Neural cell (in vitro differentiated cells): Measurements from ENCODE around the gene OSGEP. TPM values are rescaled to one million over a fixed set of nuclear protein-coding genes. Genes with fewer than 3 reads are reported as not detected.

Experiments
- H2AFZ ChIP-seq: fragments of 200-600, 300-800 bp; sonication (generic), shearing (Covaris generic); 2 replicates; pipeline ENCODE4 v1.6.0; 2014; ENCODE audit warnings: low read depth, mild to moderate bottlenecking, antibody characterized with exemption, low read length, moderate library complexity
- H3F3A ChIP-seq: fragments of 200-600 bp; shearing (Covaris generic); 2 replicates; pipeline ENCODE4 v1.6.1; 2016; ENCODE audit warnings: mild to moderate bottlenecking, moderate library complexity, mixed read lengths, antibody characterized with exemption, low read length; ENCODE audit not compliant: insufficient read depth, poor library complexity, severe bottlenecking
- H3K27ac ChIP-seq: fragments of 200-600, 300-800 bp; sonication (generic), shearing (Covaris generic); 2 replicates; pipeline ENCODE4 v1.5.1; 2014; ENCODE audit warnings: mild to moderate bottlenecking, low read length, moderate library complexity
- H3K27me3 ChIP-seq: fragments of 300-800, 200-600 bp; sonication (generic), shearing (Covaris generic); 2 replicates; pipeline ENCODE4 v1.6.0; 2014; ENCODE audit warnings: mild to moderate bottlenecking, low read depth, low read length, moderate library complexity; ENCODE audit not compliant: insufficient read depth
- H3K36me3 ChIP-seq: fragments of 300-800, 200-600 bp; sonication (generic), shearing (Covaris generic); 2 replicates; pipeline ENCODE4 v1.5.1; 2014; ENCODE audit warnings: mild to moderate bottlenecking, antibody characterized with exemption, low read length, moderate library complexity; ENCODE audit not compliant: insufficient read depth
- H3K4me2 ChIP-seq: fragments of 300-800, 200-600 bp; sonication (generic), shearing (Covaris generic); 2 replicates; pipeline ENCODE4 v1.6.0; 2014; ENCODE audit warnings: mild to moderate bottlenecking, low read length
- H3K4me3 ChIP-seq: fragments of 300-800, 200-600 bp; sonication (generic), shearing (Covaris generic); 2 replicates; pipeline ENCODE4 v1.5.1; 2014; ENCODE audit warnings: mild to moderate bottlenecking, low read length, moderate library complexity
- H3K79me2 ChIP-seq: fragments of 200-600 bp; shearing (Covaris generic); replicated peaks from 2 replicates; pipeline ENCODE4 v1.6.0; 2014; ENCODE audit warnings: mild to moderate bottlenecking, low read length, moderate library complexity; ENCODE audit not compliant: insufficient read depth
- H3K9ac ChIP-seq: fragments of 300-800, 200-600 bp; sonication (generic), shearing (Covaris generic); 2 replicates; pipeline ENCODE4 v1.6.1; 2016; ENCODE audit warnings: mild to moderate bottlenecking, low read length, mixed read lengths
- H3K9me2 ChIP-seq: fragments of 200-600 bp; shearing (Covaris generic); 2 replicates; pipeline ENCODE4 v1.6.1; 2016; ENCODE audit warnings: mild to moderate bottlenecking, low read length, mixed read lengths; ENCODE audit not compliant: insufficient read depth
- H3K9me3 ChIP-seq: fragments of 200-600, 300-800 bp; sonication (generic), shearing (Covaris generic); 2 replicates; pipeline ENCODE4 v1.6.1; 2016; ENCODE audit warnings: mild to moderate bottlenecking, mixed run types, low read length, moderate library complexity, mixed read lengths
- H4K20me1 ChIP-seq: fragments of 200-600 bp; shearing (Covaris generic); 2 replicates; pipeline ENCODE4 v1.6.1; 2016; ENCODE audit warnings: mild to moderate bottlenecking, mixed run types; ENCODE audit not compliant: insufficient read depth
- EP300 ChIP-seq: fragments of 450-650 bp; conservative IDR thresholded peaks from 2 replicates; pipeline ENCODE4 v1.6.1; 2014; ENCODE audit warnings: antibody characterized with exemption, mild to moderate bottlenecking, moderate library complexity; ENCODE audit not compliant: poor library complexity, severe bottlenecking
- EZH2 ChIP-seq: fragments of 200-600, 300-800 bp; shearing (Covaris generic), sonication (generic); IDR thresholded peaks from 2 replicates; pipeline ENCODE4 v1.6.1; 2014; ENCODE audit warnings: antibody characterized with exemption, low read length, borderline replicate concordance, mild to moderate bottlenecking; ENCODE audit not compliant: insufficient read depth, poor library complexity, severe bottlenecking
- MXI1 ChIP-seq: fragments of 450-650 bp; conservative IDR thresholded peaks from 2 replicates; pipeline ENCODE4 v1.6.1; 2014; ENCODE audit warnings: antibody characterized with exemption, mild to moderate bottlenecking; ENCODE audit not compliant: poor library complexity, severe bottlenecking
- POLR2AphosphoS5 ChIP-seq: IDR thresholded peaks from 2 replicates; pipeline ENCODE4 v1.6.1; 2012
- RAD21 ChIP-seq: fragments of 450-650 bp; conservative IDR thresholded peaks from 2 replicates; pipeline ENCODE4 v1.6.1; 2014; ENCODE audit warnings: antibody characterized with exemption, mild to moderate bottlenecking, moderate library complexity
- SMC3 ChIP-seq: fragments of 450-650 bp; conservative IDR thresholded peaks from 2 replicates; pipeline ENCODE4 v1.6.1; 2014; ENCODE audit warnings: antibody characterized with exemption, mild to moderate bottlenecking, moderate library complexity; ENCODE audit not compliant: poor library complexity
- TAF1 ChIP-seq: IDR thresholded peaks from 2 replicates; pipeline ENCODE4 v1.6.1; 2012; ENCODE audit warnings: low read depth
- polyA plus RNA-seq: library from polyadenylated mRNA; depleted of rRNA; stranded (reverse); fragments of >200 nt; gene quantifications from 2 replicates; pipeline ENCODE4 v1.2.3, GENCODE V29; 2014
- TF ChIP-seq, protein P1 (sequence below): IDR thresholded peaks from 2 replicates; pipeline ENCODE4 v1.6.1; 2012; ENCODE audit warnings: borderline replicate concordance
- TF ChIP-seq, protein P2 (sequence below): fragments of 450-650 bp; IDR thresholded peaks from 2 replicates; pipeline ENCODE4 v1.5.1; 2014; ENCODE audit warnings: antibody characterized with exemption, mild to moderate bottlenecking, moderate library complexity; ENCODE audit not compliant: poor library complexity, severe bottlenecking

The OSGEP gene
- polyA plus RNA-seq, 1 donor from 2014 or later: 264 TPM

DNA sequence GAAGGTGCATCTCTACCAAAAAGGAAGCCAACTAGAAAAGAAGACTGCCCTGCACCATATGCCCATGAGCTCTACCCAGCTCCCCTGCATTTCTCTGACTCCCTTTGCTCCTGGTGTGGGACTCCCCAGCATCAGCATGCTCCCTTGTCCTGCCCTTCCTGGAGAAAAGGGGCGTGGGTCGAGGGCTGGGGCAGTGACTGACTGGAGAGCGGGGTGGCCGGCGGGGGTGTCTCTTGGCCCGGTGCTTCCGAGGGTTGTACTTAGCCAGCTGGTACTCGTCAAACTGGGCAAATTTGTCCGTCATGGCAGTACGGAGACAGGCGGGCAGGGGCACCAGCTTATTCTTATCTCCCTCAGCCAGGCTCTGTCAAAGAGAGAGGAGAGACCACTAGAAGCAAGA is 51.1 kb downstream of the OSGEP start:
- Histone ChIP-seq H3F3A (no peaks in the 10 kb centered on the region), H3K79me2 (no peaks in the 10 kb centered on the region), H3K27me3 (no peaks in the 10 kb centered on the region), H3K4me3 (no peak overlapping the region), H3K9me2 (no peaks in the 10 kb centered on the region), H4K20me1 (no peaks in the 10 kb centered on the region), H3K9me3 (no peaks in the 10 kb centered on the region), H3K9ac (no peak overlapping the region), H2AFZ (no peak overlapping the region), H3K36me3 (no peaks in the 10 kb centered on the region), H3K27ac (no peak overlapping the region), H3K4me2 (no peak overlapping the region)
- TF ChIP-seq EP300: no peak
- TF ChIP-seq, protein P1, sequence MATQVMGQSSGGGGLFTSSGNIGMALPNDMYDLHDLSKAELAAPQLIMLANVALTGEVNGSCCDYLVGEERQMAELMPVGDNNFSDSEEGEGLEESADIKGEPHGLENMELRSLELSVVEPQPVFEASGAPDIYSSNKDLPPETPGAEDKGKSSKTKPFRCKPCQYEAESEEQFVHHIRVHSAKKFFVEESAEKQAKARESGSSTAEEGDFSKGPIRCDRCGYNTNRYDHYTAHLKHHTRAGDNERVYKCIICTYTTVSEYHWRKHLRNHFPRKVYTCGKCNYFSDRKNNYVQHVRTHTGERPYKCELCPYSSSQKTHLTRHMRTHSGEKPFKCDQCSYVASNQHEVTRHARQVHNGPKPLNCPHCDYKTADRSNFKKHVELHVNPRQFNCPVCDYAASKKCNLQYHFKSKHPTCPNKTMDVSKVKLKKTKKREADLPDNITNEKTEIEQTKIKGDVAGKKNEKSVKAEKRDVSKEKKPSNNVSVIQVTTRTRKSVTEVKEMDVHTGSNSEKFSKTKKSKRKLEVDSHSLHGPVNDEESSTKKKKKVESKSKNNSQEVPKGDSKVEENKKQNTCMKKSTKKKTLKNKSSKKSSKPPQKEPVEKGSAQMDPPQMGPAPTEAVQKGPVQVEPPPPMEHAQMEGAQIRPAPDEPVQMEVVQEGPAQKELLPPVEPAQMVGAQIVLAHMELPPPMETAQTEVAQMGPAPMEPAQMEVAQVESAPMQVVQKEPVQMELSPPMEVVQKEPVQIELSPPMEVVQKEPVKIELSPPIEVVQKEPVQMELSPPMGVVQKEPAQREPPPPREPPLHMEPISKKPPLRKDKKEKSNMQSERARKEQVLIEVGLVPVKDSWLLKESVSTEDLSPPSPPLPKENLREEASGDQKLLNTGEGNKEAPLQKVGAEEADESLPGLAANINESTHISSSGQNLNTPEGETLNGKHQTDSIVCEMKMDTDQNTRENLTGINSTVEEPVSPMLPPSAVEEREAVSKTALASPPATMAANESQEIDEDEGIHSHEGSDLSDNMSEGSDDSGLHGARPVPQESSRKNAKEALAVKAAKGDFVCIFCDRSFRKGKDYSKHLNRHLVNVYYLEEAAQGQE: no peak
- TF ChIP-seq SMC3: no peak

DNA sequence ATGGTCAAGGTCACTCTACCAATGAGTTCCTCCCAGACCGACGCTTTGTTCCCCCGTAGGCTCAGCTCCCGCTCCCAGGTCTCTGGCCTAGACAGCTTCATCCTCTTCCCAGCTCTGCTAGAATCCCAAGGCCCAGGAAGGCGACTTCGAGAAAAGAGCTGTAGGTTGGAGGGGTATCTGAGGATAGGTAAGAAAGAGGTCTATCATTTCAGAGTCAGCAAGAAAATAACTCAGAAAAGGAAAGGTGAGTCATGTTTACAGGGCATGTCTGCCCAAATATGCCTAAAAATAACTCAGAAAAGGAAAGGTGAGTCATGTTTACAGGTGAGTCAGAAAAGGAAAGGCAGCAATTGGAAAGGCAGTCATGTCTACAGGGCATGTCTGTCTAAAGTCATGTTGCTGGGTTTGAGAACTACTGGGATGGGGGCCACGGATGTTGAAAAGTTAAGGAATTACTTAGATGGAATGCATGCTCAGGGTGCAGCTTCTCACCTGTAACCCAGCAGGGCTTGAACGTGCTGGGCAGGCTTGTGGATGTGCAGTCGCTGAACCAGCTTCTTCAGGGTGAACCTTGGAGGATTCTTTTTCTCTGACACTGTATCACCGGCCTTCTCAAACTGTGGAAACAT is 53.5 kb downstream of the OSGEP start:
- H3K9ac ChIP-seq: no peak overlapping the region
- TF ChIP-seq, protein P2, sequence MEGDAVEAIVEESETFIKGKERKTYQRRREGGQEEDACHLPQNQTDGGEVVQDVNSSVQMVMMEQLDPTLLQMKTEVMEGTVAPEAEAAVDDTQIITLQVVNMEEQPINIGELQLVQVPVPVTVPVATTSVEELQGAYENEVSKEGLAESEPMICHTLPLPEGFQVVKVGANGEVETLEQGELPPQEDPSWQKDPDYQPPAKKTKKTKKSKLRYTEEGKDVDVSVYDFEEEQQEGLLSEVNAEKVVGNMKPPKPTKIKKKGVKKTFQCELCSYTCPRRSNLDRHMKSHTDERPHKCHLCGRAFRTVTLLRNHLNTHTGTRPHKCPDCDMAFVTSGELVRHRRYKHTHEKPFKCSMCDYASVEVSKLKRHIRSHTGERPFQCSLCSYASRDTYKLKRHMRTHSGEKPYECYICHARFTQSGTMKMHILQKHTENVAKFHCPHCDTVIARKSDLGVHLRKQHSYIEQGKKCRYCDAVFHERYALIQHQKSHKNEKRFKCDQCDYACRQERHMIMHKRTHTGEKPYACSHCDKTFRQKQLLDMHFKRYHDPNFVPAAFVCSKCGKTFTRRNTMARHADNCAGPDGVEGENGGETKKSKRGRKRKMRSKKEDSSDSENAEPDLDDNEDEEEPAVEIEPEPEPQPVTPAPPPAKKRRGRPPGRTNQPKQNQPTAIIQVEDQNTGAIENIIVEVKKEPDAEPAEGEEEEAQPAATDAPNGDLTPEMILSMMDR: no peak
- H3K36me3 ChIP-seq: no peaks in the 10 kb centered on the region
- no peaks in the 10 kb centered on the region for H3K79me2 ChIP-seq
- no peak overlapping the region for H3K4me2 ChIP-seq
- H3F3A ChIP-seq: no peaks in the 10 kb centered on the region
- no peak overlapping the region for H3K27ac ChIP-seq
- H3K4me3 ChIP-seq: no peak overlapping the region
- H4K20me1 ChIP-seq: no peaks in the 10 kb centered on the region
- H3K9me3 ChIP-seq: no peaks in the 10 kb centered on the region
- no peaks in the 10 kb centered on the region for H3K9me2 ChIP-seq
- no peak overlapping the region for H2AFZ ChIP-seq
- H3K27me3 ChIP-seq: no peaks in the 10 kb centered on the region

DNA sequence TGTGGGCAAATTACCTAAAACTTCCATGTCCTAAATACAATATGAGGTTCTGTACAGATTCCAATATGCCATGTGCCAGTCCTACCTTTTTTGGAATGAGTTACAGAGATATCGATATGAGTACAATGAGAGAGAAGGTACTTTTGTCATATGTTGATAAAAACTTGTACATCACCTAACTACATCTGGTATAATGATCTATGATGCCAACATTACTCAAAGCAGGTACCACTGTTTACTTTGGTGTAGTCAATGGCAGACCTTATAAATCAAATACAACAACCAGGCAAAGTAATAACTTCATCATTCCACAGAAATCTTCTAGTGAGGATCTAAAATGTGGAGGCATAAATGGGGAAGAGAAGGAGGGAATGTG is 54.0 kb downstream of the OSGEP start:
- H3K79me2 ChIP-seq: no peaks in the 10 kb centered on the region
- H3K9me2 ChIP-seq: no peaks in the 10 kb centered on the region
- H3K36me3 ChIP-seq: no peaks in the 10 kb centered on the region
- H2AFZ ChIP-seq: no peak overlapping the region
- H3K9me3 ChIP-seq: no peaks in the 10 kb centered on the region
- no peak overlapping the region for H3K4me2 ChIP-seq
- no peak overlapping the region for H3K9ac ChIP-seq
- H3K4me3 ChIP-seq: no peak overlapping the region
- TF ChIP-seq, protein P2: no peak
- TF ChIP-seq EZH2: no peak
- TF ChIP-seq POLR2AphosphoS5: no peak
- TF ChIP-seq RAD21: no peak
- TF ChIP-seq, protein P1: no peak
- no peak for TF ChIP-seq SMC3
- no peak for TF ChIP-seq EP300
- TF ChIP-seq TAF1: no peak
- no peak for TF ChIP-seq MXI1
- H3F3A ChIP-seq: no peaks in the 10 kb centered on the region
- H4K20me1 ChIP-seq: no peaks in the 10 kb centered on the region
- no peak overlapping the region for H3K27ac ChIP-seq
- no peaks in the 10 kb centered on the region for H3K27me3 ChIP-seq
